Glutamatergic neuron (in vitro differentiated cells): ENCODE data around the gene CEACAM7. TPM values are rescaled to one million over a fixed set of nuclear protein-coding genes. Genes with fewer than 3 reads are reported as not detected.

Experiments
- DNase-seq: peaks from one replicate; pipeline ENCODE4 v3.0.0; 2022
- H3K27ac Mint-ChIP-seq: one replicate; pipeline ENCODE4 v1.8.0; 2020; ENCODE audit warnings: mild to moderate bottlenecking, mixed read lengths, inconsistent platforms; ENCODE audit not compliant: unreplicated experiment
- H3K27me3 Mint-ChIP-seq: one replicate; pipeline ENCODE4 v1.8.0; 2020; ENCODE audit warnings: mild to moderate bottlenecking, moderate library complexity, mixed read lengths, inconsistent platforms; ENCODE audit not compliant: unreplicated experiment
- H3K36me3 Mint-ChIP-seq: one replicate; pipeline ENCODE4 v1.8.0; 2020; ENCODE audit warnings: mild to moderate bottlenecking, mixed read lengths, inconsistent platforms; ENCODE audit not compliant: unreplicated experiment
- H3K4me1 Mint-ChIP-seq: one replicate; pipeline ENCODE4 v1.8.0; 2020; ENCODE audit warnings: mild to moderate bottlenecking, low read depth, mixed read lengths, inconsistent platforms; ENCODE audit not compliant: unreplicated experiment
- H3K4me3 Mint-ChIP-seq: one replicate; pipeline ENCODE4 v1.8.0; 2020; ENCODE audit warnings: mild to moderate bottlenecking, mixed read lengths, inconsistent platforms; ENCODE audit not compliant: unreplicated experiment
- H3K9me3 Mint-ChIP-seq: one replicate; pipeline ENCODE4 v1.8.0; 2020; ENCODE audit warnings: mild to moderate bottlenecking, moderate library complexity, mixed read lengths, inconsistent platforms; ENCODE audit not compliant: unreplicated experiment
- CTCF ChIP-seq: fragments of 200-600 bp; sonication (generic); IDR thresholded peaks from one replicate; pipeline ENCODE4 v1.5.0; 2021; ENCODE audit not compliant: partially characterized antibody, unreplicated experiment
- total RNA-seq: library from RNA; stranded (reverse); fragmentation: NEBNext Ultra II Directional; extraction: Animal tissue kit (Norgen Biotek cat#: 25700); gene quantifications from one replicate; pipeline ENCODE4 v1.2.1, GENCODE V29; 2021; ENCODE audit not compliant: unreplicated experiment

Gene CEACAM7
- total RNA-seq, 1 donor from 2014 or later, result not detected

GRCh38 chr19:41705393-41706174, 17.5 kb upstream of the CEACAM7 start:
- no peak overlapping the region for H3K27ac Mint-ChIP-seq
- no peak for DNase-seq
- no peaks in the 10 kb centered on the region for H3K36me3 Mint-ChIP-seq
- TF ChIP-seq CTCF, result no peak
- H3K4me3 Mint-ChIP-seq, result no peak overlapping the region
- peaks cover 12% of the 10 kb centered on the region for H3K27me3 Mint-ChIP-seq
- H3K9me3 Mint-ChIP-seq, result no peaks in the 10 kb centered on the region
- H3K4me1 Mint-ChIP-seq, result no peaks in the 10 kb centered on the region

- peaks cover 8% of the 10 kb centered on the region for H3K27me3 Mint-ChIP-seq
- no peaks in the 10 kb centered on the region for H3K36me3 Mint-ChIP-seq
- no peak for DNase-seq
- H3K4me3 Mint-ChIP-seq, result no peak overlapping the region
- no peaks in the 10 kb centered on the region for H3K4me1 Mint-ChIP-seq
- H3K9me3 Mint-ChIP-seq, result no peaks in the 10 kb centered on the region
- TF ChIP-seq CTCF, result no peak
- no peak overlapping the region for H3K27ac Mint-ChIP-seq
Observed at GRCh38 chr19:41703602-41704293, 15.7 kb upstream of the CEACAM7 start.

GRCh38 chr19:41702171-41702651, 14.1 kb upstream of the CEACAM7 start:
- Mint-ChIP-seq H3K27ac (no peak overlapping the region), H3K4me1 (no peaks in the 10 kb centered on the region), H3K4me3 (no peak overlapping the region), H3K36me3 (no peaks in the 10 kb centered on the region), H3K27me3 (peaks cover 11% of the 10 kb centered on the region), H3K9me3 (no peaks in the 10 kb centered on the region)
- no peak for TF ChIP-seq CTCF
- DNase-seq, result no peak

- no peaks in the 10 kb centered on the region for H3K4me1 Mint-ChIP-seq
- no peak for DNase-seq
- H3K27ac Mint-ChIP-seq, result no peak overlapping the region
- H3K36me3 Mint-ChIP-seq, result no peaks in the 10 kb centered on the region
- no peaks in the 10 kb centered on the region for H3K9me3 Mint-ChIP-seq
- no peak for TF ChIP-seq CTCF
- no peak overlapping the region for H3K4me3 Mint-ChIP-seq
- peaks cover 11% of the 10 kb centered on the region for H3K27me3 Mint-ChIP-seq
Observed at GRCh38 chr19:41701401-41702075, 13.5 kb upstream of the CEACAM7 start.
